Endothelial cell (in vitro differentiated cells): ENCODE data around the gene ITPK1. TPM values are rescaled to one million over a fixed set of nuclear protein-coding genes. Genes with fewer than 3 reads are reported as not detected.

Source experiments
- DNase-seq: peaks from one replicate; pipeline ENCODE4 v3.0.0; 2021; ENCODE audit warnings: low spot score
- H3K27ac Mint-ChIP-seq: one replicate; pipeline ENCODE4 v1.8.0; 2021; ENCODE audit warnings: mixed read lengths, inconsistent platforms; ENCODE audit not compliant: unreplicated experiment
- H3K27me3 Mint-ChIP-seq: one replicate; pipeline ENCODE4 v1.8.0; 2021; ENCODE audit warnings: mild to moderate bottlenecking, moderate library complexity, mixed read lengths, inconsistent platforms; ENCODE audit not compliant: unreplicated experiment
- H3K36me3 Mint-ChIP-seq: one replicate; pipeline ENCODE4 v1.8.0; 2021; ENCODE audit warnings: mild to moderate bottlenecking, low read depth, mixed read lengths, inconsistent platforms; ENCODE audit not compliant: unreplicated experiment
- H3K4me1 Mint-ChIP-seq: one replicate; pipeline ENCODE4 v1.8.0; 2021; ENCODE audit warnings: mild to moderate bottlenecking, mixed read lengths, inconsistent platforms; ENCODE audit not compliant: unreplicated experiment
- H3K4me3 Mint-ChIP-seq: one replicate; pipeline ENCODE4 v1.8.0; 2021; ENCODE audit warnings: mild to moderate bottlenecking, mixed read lengths, inconsistent platforms; ENCODE audit not compliant: unreplicated experiment
- H3K9me3 Mint-ChIP-seq: one replicate; pipeline ENCODE4 v1.8.0; 2021; ENCODE audit warnings: mixed read lengths, inconsistent platforms; ENCODE audit not compliant: unreplicated experiment
- total RNA-seq: library from RNA; stranded (reverse); fragmentation: NEBNext Ultra II Directional; extraction: Animal tissue kit (Norgen Biotek cat#: 25700); gene quantifications from one replicate; pipeline ENCODE4 v1.2.1, GENCODE V29; 2021; ENCODE audit not compliant: unreplicated experiment
- TF ChIP-seq, protein P1 (sequence below): fragments of 200-600 bp; sonication (generic); IDR thresholded peaks from one replicate; pipeline ENCODE4 v1.5.0; 2021; ENCODE audit warnings: antibody characterized with exemption; ENCODE audit not compliant: unreplicated experiment

Gene ITPK1
- total RNA-seq, 1 donor from 2014 or later, result 39.2 TPM

DNA sequence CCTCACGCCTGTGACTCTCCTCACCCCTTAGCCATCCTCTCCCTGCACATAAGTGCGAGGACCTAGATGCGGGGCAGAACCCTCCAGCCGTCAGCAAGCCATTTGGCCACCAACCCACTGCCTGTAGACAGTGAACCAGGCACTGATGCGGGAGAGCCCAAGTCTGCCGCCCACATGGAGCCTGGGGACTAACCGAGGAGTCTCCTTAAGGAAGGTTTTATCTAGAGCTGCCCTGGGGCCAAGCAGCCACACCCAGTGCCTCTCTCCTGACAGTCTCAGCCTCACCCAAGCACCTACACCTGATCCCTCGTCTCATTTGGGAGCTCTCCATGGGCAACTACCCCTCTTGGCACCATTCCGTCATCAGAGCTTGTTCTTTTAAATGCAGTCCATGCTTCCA, 120.1 kb downstream of the ITPK1 start:
- Mint-ChIP-seq H3K27me3 (peaks cover 10% of the 10 kb centered on the region), H3K36me3 (peaks cover 7% of the 10 kb centered on the region), H3K27ac (no peak overlapping the region), H3K4me3 (no peak overlapping the region), H3K9me3 (no peaks in the 10 kb centered on the region), H3K4me1 (peaks cover 5% of the 10 kb centered on the region)
- DNase-seq, result no peak
- TF ChIP-seq, protein P1, sequence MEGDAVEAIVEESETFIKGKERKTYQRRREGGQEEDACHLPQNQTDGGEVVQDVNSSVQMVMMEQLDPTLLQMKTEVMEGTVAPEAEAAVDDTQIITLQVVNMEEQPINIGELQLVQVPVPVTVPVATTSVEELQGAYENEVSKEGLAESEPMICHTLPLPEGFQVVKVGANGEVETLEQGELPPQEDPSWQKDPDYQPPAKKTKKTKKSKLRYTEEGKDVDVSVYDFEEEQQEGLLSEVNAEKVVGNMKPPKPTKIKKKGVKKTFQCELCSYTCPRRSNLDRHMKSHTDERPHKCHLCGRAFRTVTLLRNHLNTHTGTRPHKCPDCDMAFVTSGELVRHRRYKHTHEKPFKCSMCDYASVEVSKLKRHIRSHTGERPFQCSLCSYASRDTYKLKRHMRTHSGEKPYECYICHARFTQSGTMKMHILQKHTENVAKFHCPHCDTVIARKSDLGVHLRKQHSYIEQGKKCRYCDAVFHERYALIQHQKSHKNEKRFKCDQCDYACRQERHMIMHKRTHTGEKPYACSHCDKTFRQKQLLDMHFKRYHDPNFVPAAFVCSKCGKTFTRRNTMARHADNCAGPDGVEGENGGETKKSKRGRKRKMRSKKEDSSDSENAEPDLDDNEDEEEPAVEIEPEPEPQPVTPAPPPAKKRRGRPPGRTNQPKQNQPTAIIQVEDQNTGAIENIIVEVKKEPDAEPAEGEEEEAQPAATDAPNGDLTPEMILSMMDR, result no peak

DNA sequence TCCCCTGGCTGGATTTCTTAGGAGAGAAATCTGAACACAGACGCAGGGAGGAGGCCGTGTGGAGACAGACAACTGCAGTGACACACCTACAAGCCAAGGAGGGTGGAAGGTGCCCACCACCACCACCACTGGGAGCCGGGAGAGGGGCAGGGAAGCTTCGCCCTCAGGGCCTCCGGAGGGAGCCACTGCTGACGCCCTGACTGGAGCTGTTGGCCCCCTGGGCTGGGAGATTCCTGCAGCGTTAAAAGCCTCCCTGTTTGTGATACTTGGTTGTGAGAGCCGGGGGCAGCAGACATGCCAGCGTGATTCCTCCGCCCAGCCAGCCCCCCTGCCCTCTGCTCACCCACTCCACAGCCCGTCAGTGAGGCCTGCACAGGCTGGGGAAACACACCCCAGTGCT, 120.8 kb downstream of the ITPK1 start:
- H3K27ac Mint-ChIP-seq, result no peak overlapping the region
- peaks cover 5% of the 10 kb centered on the region for H3K4me1 Mint-ChIP-seq
- no peaks in the 10 kb centered on the region for H3K9me3 Mint-ChIP-seq

DNA sequence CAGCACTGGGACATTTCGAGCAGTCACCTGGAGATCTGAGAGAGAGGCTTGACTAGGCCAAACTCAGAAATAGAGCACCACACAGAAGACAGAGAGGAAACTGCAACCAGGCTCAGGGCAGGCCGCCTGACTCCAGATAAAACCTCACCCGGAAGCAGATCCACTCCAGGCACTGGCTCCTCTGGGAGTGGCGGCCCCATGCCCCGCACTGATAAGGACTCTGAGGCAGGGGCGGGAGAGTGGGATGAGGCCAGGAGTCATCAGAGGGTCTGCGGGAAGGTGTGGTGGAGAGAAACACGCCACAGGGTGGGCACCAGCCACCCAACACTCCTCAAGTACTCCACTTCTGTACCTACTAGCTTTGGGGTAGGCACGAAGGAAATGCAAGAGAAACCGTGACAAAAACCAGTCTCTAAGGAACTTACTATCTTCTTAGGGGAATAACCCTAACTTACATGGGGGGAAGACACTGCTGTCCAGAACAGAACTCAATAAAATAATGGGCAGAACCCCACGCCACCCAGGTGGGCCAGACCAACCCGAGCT, 121.5 kb downstream of the ITPK1 start:
- no peak for DNase-seq
- Mint-ChIP-seq H3K9me3 (no peaks in the 10 kb centered on the region), H3K27ac (no peak overlapping the region), H3K36me3 (peaks cover 13% of the 10 kb centered on the region), H3K4me1 (peaks cover 5% of the 10 kb centered on the region), H3K4me3 (no peak overlapping the region), H3K27me3 (peaks cover 6% of the 10 kb centered on the region)
- TF ChIP-seq, protein P1, result no peak

More for the DNA sequence above, 120.8 kb downstream of the ITPK1 start:
- Mint-ChIP-seq H3K27me3 (peaks cover 9% of the 10 kb centered on the region), H3K36me3 (peaks cover 12% of the 10 kb centered on the region), H3K4me3 (no peak overlapping the region)
- no peak for DNase-seq
- TF ChIP-seq, protein P1, result no peak

DNA sequence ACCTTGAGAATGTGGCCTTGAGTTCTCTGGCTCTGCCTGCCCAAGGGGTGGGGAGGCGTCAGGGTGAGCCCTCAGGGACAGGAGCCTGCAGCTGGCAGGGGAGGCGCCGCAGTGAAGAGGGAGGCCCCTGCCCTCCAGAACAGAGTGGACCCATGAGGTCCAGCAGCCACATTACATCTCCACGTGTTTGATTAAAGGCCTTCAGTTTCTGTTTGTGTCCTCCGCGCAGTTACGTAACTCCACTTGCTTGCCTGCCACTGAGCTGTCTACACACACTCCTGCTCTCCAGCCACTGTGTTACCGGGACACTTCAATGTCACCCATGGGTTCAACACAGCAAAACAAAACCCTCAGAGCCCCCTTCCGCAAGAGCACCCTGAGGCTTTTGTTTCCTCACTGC, 122.4 kb downstream of the ITPK1 start:
- Mint-ChIP-seq H3K4me1 (peaks cover 5% of the 10 kb centered on the region), H3K27me3 (peaks cover 3% of the 10 kb centered on the region), H3K36me3 (peaks cover 13% of the 10 kb centered on the region), H3K9me3 (no peaks in the 10 kb centered on the region), H3K4me3 (no peak overlapping the region), H3K27ac (no peak overlapping the region)
- TF ChIP-seq, protein P1, result no peak
- no peak for DNase-seq

DNA sequence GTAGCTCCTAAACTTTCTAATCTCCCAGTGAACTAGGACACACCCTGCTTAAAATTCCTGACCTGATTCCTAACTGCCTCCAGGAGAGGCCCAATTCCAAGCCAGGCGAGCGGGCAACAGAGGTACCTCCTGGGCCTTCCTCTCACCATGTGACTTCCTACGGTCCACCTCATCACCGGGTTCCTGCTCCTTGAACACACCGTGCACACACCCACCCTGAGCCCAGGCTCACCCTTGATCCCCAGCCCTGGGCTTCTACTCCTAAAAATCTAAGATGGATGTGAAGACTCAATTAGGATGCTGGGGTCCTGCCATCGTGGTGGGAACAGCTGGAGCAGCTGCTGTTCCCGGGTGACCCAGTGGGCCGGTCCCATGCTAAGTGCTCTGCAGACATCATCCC, 124.2 kb downstream of the ITPK1 start:
- Mint-ChIP-seq H3K9me3 (no peaks in the 10 kb centered on the region), H3K4me3 (no peak overlapping the region), H3K36me3 (peaks cover 13% of the 10 kb centered on the region), H3K27ac (no peak overlapping the region), H3K4me1 (peaks cover 3% of the 10 kb centered on the region), H3K27me3 (peaks cover 3% of the 10 kb centered on the region)
- DNase-seq, result no peak
- TF ChIP-seq, protein P1, result no peak
